Measurements from ENCODE around the gene SUPT6H.

GRCh38 chr17:28737316-28737715 lies 75.3 kb downstream of the SUPT6H start:
- TF ChIP-seq, protein P1, sequence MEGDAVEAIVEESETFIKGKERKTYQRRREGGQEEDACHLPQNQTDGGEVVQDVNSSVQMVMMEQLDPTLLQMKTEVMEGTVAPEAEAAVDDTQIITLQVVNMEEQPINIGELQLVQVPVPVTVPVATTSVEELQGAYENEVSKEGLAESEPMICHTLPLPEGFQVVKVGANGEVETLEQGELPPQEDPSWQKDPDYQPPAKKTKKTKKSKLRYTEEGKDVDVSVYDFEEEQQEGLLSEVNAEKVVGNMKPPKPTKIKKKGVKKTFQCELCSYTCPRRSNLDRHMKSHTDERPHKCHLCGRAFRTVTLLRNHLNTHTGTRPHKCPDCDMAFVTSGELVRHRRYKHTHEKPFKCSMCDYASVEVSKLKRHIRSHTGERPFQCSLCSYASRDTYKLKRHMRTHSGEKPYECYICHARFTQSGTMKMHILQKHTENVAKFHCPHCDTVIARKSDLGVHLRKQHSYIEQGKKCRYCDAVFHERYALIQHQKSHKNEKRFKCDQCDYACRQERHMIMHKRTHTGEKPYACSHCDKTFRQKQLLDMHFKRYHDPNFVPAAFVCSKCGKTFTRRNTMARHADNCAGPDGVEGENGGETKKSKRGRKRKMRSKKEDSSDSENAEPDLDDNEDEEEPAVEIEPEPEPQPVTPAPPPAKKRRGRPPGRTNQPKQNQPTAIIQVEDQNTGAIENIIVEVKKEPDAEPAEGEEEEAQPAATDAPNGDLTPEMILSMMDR (IDR thresholded peaks at IDR 0.05) = no peak
- TF ChIP-seq ELF1 (IDR thresholded peaks at IDR 0.05) (no peak), POLR2AphosphoS5 (IDR thresholded peaks at IDR 0.05; ENCODE audit: low read depth, low read length) (no peak)
